T-helper 22 cell (primary cell): ENCODE results near the gene NOS1AP.
"Not testable (repeated sequence)": the region's sequence is repeated elsewhere in the genome, so short reads cannot be mapped to it uniquely, and the experiment has no call there.

ENCODE experiments used
- DNase-seq: peaks from one replicate; pipeline ENCODE4 v3.0.0-alpha.2; 2020; ENCODE audit warnings: low read depth

Gene NOS1AP

DNA sequence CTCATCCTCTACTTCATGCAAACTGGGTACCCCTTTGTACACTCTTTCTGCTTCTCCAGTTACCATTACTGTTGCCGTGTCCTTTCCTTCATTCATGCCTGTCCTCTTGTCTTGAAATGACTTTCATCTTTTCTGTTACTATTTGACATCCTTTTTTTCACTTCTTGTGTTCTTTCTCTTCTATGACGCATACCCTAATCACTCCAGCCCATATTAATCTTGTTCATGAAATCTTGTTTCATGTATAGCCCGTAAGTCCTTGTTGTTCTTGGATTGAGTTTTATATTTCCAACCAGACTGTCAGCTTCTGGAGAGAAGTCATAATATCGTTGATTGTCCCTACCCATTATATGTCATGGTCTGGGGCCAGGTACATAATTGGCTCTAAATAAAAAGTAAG lies 126.1 kb downstream of the NOS1AP start:
- no peak for DNase-seq

DNA sequence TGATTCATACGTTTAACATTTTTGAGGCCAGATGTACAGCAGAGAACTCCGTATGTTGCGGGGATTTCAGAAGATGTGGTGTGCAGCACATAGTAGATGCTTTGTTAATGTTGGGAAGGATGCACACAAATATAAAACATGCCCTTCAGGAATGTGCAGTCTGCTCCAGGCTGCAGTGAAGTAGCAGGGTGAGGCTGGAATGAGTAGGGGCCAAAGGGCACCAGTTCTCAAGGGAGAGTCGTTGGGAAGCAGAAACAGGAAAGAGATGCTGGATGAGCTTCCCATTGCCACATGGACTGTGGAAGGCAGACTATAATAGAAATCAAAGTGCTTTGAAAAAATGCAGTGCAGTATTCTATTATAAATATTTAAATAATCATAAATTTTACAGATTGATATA lies 126.9 kb downstream of the NOS1AP start:
- no peak for DNase-seq

GRCh38 chr1:162197041-162197531 lies 127.6 kb downstream of the NOS1AP start:
- no peak for DNase-seq

DNA sequence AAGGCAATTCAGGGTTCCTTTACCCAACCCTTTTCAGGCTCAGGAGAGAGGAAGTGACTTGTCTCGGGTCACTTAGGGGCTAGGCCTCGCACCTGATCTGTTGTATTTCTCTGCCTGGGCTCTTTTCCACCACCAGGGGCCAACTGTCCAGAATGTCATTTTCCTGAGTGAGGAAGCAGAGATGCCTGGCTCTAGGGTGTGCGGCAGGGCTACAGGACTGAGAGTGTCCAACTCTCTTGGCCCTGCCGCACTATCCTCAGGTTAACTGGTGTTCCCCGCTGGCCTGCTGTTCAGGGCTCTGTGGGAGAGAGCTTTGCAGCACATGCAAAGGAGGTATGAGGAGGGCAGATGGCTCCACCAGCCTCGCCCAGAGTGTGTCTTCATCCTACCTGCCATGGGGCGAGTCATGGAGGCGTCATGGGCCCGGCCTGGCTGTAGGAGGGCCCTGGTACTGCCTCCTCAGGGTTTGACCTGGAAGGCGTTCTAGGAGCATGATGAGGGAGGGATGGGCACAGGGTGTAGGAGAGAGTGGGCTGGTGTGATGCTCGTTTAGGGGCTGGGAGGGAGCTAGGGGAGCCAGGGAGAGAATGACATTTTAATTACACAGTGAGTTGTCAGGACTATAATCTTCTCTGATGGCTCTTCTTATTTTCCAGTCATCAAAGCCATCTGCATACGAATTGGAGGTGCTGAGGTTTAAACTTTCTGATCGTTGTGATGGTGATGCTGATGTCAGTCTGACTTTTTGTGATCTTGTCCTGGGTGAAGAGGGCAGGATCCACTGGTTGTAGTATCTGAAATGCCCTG lies 128.3 kb downstream of the NOS1AP start:
- DNase-seq = no peak

DNA sequence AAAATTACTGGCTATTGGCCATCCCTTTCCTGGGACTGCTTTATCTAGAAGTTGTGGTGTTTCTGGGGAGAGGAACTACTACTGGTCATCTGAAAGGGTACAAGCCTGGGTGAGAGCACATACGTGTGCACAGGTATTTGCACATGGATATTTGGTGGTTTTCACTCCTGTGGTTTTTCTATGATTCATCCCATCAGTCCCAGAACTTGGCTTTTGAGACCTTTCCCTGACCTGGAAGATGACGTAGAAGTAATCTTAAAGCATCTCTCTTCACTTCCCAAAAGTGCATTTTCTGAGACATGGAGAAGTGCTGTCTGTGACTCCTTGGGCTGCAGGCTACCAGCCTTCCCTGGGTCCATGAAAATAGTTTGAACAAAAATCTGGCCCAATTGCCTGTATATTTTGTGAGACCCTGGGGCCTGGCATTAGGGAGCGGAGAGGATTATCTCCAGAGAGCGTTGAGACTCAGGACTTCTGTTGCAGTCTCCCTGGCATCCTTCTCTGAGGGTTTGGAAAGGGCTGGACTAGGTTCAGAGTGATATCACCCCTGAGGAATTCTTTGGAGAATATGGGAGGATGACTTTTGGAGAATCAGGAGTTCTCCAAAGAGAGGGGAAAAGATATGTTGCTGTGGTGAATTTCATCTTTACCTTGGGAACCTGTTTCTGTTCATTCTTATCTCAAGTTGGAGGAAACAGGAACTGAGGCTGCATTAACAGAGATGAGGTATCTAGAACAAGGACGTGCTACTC lies 130.8 kb downstream of the NOS1AP start:
- DNase-seq = no peak

DNA sequence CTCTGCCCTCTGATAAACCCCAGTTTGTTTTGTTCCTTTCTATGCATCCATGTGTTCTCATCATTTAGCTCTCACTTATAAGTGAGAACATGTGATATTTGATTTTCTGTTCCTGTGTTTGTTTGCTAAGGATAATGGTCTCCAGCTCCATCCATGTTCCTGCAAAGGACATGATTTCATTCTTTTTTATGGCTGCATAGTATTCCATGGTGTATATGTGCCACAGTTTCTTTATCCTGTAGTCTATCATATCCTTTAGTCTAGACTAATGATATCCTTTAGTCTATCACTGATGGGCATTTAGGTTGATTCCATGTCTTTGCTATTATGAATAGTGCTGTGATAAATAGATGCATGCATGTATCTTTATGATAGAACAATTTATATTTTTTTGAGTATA lies 131.6 kb downstream of the NOS1AP start:
- DNase-seq = not testable (repeated sequence)

DNA sequence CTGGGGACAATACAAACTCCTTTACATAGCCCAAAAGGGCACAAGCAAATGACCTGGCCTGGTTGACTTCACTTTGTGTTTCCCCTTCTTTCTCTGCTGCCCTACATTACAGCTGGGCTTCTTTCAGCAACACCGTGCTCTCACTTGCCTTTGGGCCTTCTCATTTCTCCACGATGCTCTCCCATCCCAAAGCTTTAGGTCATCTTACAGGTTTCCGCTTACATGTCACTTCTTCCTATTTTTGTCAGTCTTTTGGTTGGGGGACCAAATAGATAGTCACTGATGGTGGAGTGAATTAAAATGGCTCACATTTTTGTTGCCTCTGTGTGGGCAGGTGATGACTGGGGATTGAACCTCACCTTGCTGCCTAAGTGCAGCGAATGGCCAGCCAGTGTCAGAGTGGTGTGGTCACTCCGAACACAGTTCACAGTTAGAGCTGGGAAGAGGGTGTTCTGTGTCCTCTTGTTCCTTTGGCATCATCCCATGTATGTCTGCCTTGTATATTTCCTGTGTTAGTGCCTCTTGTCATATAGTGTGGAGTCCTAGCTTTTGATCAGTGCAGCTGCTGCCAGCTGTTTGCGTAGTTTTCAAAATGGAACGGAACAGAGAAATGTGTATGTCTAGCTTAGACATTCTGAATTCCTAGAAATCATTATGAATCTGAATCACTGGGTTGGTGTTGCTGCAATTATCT lies 134.8 kb downstream of the NOS1AP start:
- DNase-seq = no peak

DNA sequence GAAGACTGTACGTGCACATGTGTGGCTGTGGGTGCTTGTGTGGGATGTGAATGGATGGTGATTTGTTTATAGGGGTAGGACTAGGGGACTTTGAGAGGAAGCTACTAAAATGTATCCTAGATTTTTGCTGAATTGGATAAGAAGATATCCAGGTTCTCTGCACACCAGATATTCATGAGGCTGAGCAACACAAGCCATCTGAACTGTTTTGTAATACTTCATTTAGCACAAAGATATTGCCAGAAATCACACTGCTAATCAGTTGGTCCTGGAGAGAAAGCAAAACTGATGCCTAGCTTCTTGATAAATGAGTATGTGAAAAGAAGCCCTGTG lies 135.3 kb downstream of the NOS1AP start:
- no peak for DNase-seq

- no peak for DNase-seq
Observed at GRCh38 chr1:162206300-162206699, 136.8 kb downstream of the NOS1AP start.

DNA sequence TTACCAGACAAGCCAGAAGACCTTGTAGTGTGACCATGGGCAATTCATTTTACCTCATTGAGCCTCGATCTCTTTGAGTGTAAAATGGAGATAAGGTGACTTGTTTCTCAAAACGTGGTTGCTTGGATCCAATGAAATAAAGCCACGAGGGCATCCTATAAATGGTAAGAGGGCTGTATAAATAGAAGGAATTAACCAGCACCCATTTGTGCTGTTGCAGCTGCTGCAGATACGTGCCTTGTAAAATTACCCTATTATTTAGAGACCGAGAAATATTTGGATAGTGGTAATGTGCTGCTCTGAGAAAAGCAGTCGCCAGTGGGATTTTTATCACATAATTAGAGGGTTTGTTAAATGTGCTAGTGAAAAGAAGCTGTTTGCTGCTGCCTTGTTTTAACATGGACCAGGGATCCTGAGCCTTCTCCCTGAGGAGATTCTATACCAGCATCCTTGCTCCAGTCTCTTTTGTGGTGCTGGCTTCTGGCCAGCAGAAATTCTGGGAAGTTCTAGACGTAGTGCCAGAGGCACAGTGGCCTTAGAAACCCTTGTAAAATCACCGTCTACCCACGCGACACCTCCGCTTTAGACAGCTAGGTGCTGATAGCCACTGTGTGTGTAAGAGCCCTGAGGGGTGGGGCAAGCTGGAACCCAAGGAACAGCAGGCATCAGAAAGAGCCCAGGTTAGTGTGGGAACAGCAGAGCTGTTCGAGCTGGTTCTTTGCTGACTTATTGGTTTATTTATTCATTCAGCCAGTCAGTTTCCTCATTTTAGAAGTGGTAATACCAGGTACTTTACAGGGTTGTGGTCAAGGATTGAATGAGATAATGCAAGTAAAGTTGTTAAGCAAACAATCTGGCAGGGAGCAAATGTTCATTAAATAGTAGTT lies 137.5 kb downstream of the NOS1AP start:
- no peak for DNase-seq

GRCh38 chr1:162207862-162208261 lies 138.4 kb downstream of the NOS1AP start:
- no peak for DNase-seq

- DNase-seq = no peak
Observed at GRCh38 chr1:162210196-162210595, 140.7 kb downstream of the NOS1AP start.

DNA sequence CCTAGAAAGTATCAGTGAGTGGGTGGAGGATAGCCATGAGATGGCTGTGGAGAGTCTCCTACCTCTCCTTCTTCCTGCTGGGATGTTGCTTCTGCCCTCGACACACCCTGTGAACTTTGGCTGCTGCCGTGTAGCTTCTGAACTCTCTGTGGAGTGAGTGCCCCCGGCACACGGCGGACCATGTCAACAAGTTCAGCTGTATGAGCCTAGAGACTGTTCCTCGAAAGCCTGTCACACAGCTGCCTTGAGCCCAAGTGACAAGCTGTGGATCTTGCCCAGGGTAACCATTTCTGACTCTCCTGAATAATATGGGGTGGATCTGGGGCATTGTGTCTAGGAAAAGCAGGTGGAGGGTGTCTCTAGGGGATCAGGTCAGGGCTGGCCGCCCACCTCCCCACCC lies 143.2 kb downstream of the NOS1AP start:
- no peak for DNase-seq

DNA sequence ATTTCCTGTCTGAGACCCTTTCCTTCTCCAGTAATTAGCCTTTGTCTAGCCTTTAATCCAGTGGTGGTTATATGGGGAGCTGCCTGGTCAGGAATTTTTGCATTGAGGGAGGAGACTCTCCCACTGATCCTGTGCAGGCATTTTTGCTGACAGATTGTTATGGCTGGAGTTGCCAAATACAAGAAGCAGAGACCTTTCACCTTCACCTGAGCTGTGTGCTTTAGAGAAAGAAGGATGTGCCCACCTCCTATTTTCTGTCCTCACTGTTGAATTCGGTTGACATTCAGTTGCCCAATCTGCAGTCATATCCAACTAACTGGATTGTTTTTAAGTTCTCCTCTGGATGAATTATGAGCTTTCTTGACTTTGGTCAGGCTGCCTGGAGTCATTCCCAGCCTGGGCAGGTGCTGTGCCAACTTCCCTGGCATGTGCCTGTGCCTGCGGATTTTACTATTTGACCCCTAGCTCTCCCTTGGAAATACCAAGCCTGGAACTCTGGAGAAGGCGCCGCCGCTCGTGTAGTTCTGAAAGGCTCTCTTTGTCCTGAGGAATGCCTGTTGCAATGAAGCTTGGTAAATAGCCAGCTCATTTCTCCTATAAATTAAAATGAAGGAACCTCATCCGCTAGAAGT lies 143.9 kb downstream of the NOS1AP start:
- no peak for DNase-seq

- no peak for DNase-seq
Observed at GRCh38 chr1:162214202-162214601, 144.7 kb downstream of the NOS1AP start.

DNA sequence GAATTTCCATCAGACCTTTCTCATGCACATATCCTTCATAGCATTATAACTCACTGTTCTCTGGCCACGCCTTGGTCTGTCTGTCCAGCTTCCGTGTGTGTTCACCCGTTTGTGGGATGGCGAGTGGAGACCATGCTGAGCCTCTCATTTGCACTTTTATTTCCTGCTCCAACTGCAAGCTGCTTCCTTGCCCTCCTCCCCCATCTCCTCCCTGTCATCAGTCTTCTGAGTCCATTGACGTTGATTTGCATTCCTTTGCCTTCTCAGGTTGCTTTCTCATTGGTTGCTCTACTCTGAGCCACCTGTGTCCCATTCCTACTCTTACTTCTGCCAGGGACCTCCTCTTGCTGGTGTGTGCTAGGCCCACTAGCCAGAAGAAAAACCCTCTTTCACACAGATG lies 146.4 kb downstream of the NOS1AP start:
- DNase-seq = no peak

DNA sequence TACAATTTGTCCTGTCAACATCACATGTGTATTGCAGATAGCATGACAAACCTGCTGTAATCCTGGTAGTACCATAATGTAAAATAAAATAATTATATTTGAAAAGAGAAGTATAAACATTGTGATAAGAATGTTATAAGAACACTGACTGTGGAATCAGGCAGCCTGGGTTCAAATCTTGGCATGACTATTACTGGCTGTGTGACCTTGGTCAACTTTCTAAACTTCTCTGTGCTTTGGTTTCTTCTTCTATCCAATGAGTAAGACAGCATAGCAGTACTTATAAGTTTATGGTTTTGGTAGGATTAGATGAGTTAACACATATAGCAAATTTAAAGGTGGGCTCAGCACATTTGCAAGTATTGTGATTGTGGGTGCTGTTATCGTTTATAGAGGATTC lies 147.1 kb downstream of the NOS1AP start:
- no peak for DNase-seq

DNA sequence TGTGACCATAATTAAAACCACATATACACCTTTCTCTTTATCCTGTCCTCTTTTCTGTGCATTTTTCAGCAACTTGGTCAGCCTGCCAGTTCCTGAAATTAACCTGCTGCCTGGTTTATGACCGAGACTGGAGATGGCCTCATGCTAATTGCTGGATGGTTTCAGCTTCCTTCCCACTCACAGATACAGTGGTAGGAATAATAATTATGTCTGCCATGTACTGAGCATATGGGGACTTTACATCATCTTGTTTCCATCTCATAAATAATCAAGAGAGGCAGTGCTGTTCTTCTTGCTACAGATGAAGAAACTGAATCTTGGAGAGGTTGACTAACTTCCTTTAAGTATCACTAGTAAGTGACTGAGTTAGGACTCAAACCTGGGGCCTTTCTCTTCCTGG lies 148.2 kb downstream of the NOS1AP start:
- no peak for DNase-seq

- no peak for DNase-seq
Observed at GRCh38 chr1:162218546-162218945, 149.1 kb downstream of the NOS1AP start.

DNA sequence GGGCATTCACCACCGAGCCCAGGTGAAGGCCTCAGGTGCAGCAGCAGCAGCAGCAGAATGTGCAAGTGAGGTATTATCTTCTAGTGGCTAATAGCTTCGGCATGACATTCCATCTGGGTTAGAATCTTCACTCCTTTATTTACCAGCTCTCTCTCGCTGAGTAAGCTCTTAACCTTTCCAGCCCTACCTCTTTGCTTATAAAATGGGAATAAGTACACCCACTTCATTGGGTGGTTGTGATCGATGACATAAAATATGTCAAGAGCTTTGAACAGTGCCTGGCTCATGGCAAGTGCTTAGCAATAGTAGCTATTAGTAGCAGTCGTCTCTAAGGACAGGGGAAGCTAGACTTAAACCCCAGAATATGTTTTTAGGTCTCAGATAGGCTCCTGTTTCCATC lies 149.5 kb downstream of the NOS1AP start:
- no peak for DNase-seq

GRCh38 chr1:162219461-162219860 lies 150.0 kb downstream of the NOS1AP start:
- no peak for DNase-seq
